ENCODE data around the gene GSS. TPM values are rescaled to one million over a fixed set of nuclear protein-coding genes. Genes with fewer than 3 reads are reported as not detected.

GSS gene
- total and polyA plus RNA-seq, 2 donors (not counting 1 experiment from before 2014, with no cell fraction given) = 55.3 to 71.3 TPM

GRCh38 chr20:34951652-34952051 is 4.0 kb downstream of the GSS start:
- H3K27me3 ChIP-seq (ENCODE audit: control insufficient read depth, insufficient read depth, low read length) = no peaks in the 10 kb centered on the region
- no peak for TF ChIP-seq CTCF (conservative IDR thresholded peaks at IDR 0.05 in 1 of 2, IDR thresholded peaks at IDR 0.05 in 1 of 2; ENCODE audit: low read depth in 1 of 2, low read length in 2 of 2)
- TF ChIP-seq EZH2 (IDR thresholded peaks at IDR 0.05; ENCODE audit: low read length, missing control alignments) = no peak
- no peak overlapping the region for H3K9ac ChIP-seq (ENCODE audit: insufficient read depth, low read length)
- H3K27ac ChIP-seq (ENCODE audit: insufficient read depth, low read length) = no peak overlapping the region
- no peaks in the 10 kb centered on the region for H3K36me3 ChIP-seq (ENCODE audit: control insufficient read depth, insufficient read depth, low read length)
- H2AFZ ChIP-seq (ENCODE audit: low read length) = no peak overlapping the region
- no peak overlapping the region for H3K4me2 ChIP-seq (ENCODE audit: extremely low read depth, insufficient read depth, low read length)
- peaks cover 5% of the 10 kb centered on the region for H3K4me1 ChIP-seq (ENCODE audit: control insufficient read depth, extremely low read depth, insufficient read depth, low read length)
- no peak overlapping the region for H3K4me3 ChIP-seq (replicated peaks in 1 of 4; ENCODE audit: control extremely low read depth in 1 of 4, insufficient read depth in 1 of 4, low read depth in 3 of 4, low read length in 4 of 4)
- peaks cover 7% of the 10 kb centered on the region for H3K79me2 ChIP-seq (ENCODE audit: control insufficient read depth, insufficient read depth, low read length)
- no peaks in the 10 kb centered on the region for H4K20me1 ChIP-seq (ENCODE audit: control insufficient read depth, extremely low read depth, insufficient read depth, low read length)
- H3K9me3 ChIP-seq (ENCODE audit: control insufficient read depth, insufficient read depth, low read depth, low read length) = no peaks in the 10 kb centered on the region
- no peak for DNase-seq (ENCODE audit: low read depth in 2 of 2)

GRCh38 chr20:34951252-34951651 is 4.4 kb downstream of the GSS start:
- no peak overlapping the region for H3K27ac ChIP-seq (ENCODE audit: insufficient read depth, low read length)
- H3K4me3 ChIP-seq (replicated peaks in 1 of 4; ENCODE audit: control extremely low read depth in 1 of 4, insufficient read depth in 1 of 4, low read depth in 3 of 4, low read length in 4 of 4) = no peak overlapping the region
- H3K9ac ChIP-seq (ENCODE audit: insufficient read depth, low read length) = no peak overlapping the region
- DNase-seq (ENCODE audit: low read depth in 2 of 2) = no peak
- no peaks in the 10 kb centered on the region for H4K20me1 ChIP-seq (ENCODE audit: control insufficient read depth, extremely low read depth, insufficient read depth, low read length)
- peaks cover 5% of the 10 kb centered on the region for H3K4me1 ChIP-seq (ENCODE audit: control insufficient read depth, extremely low read depth, insufficient read depth, low read length)
- H3K4me2 ChIP-seq (ENCODE audit: extremely low read depth, insufficient read depth, low read length) = no peak overlapping the region
- H3K36me3 ChIP-seq (ENCODE audit: control insufficient read depth, insufficient read depth, low read length) = no peaks in the 10 kb centered on the region
- TF ChIP-seq CTCF (conservative IDR thresholded peaks at IDR 0.05 in 1 of 2, IDR thresholded peaks at IDR 0.05 in 1 of 2; ENCODE audit: low read depth in 1 of 2, low read length in 2 of 2) = no peak
- TF ChIP-seq EZH2 (IDR thresholded peaks at IDR 0.05; ENCODE audit: low read length, missing control alignments) = no peak
- peaks cover 7% of the 10 kb centered on the region for H3K79me2 ChIP-seq (ENCODE audit: control insufficient read depth, insufficient read depth, low read length)
- H3K9me3 ChIP-seq (ENCODE audit: control insufficient read depth, insufficient read depth, low read depth, low read length) = no peaks in the 10 kb centered on the region
- no peak overlapping the region for H2AFZ ChIP-seq (ENCODE audit: low read length)
- H3K27me3 ChIP-seq (ENCODE audit: control insufficient read depth, insufficient read depth, low read length) = no peaks in the 10 kb centered on the region

GRCh38 chr20:34949120-34949519 is 6.5 kb downstream of the GSS start:
- Histone ChIP-seq H3K9ac (ENCODE audit: insufficient read depth, low read length) (no peak overlapping the region), H3K4me2 (ENCODE audit: extremely low read depth, insufficient read depth, low read length) (no peak overlapping the region), H2AFZ (ENCODE audit: low read length) (no peak overlapping the region), H3K4me1 (ENCODE audit: control insufficient read depth, extremely low read depth, insufficient read depth, low read length) (peaks cover 2% of the 10 kb centered on the region), H3K36me3 (ENCODE audit: control insufficient read depth, insufficient read depth, low read length) (peaks cover 4% of the 10 kb centered on the region), H4K20me1 (ENCODE audit: control insufficient read depth, extremely low read depth, insufficient read depth, low read length) (no peaks in the 10 kb centered on the region), H3K27ac (ENCODE audit: insufficient read depth, low read length) (no peak overlapping the region), H3K9me3 (ENCODE audit: control insufficient read depth, insufficient read depth, low read depth, low read length) (no peaks in the 10 kb centered on the region), H3K27me3 (ENCODE audit: control insufficient read depth, insufficient read depth, low read length) (no peaks in the 10 kb centered on the region), H3K4me3 (replicated peaks in 1 of 4; ENCODE audit: control extremely low read depth in 1 of 4, insufficient read depth in 1 of 4, low read depth in 3 of 4, low read length in 4 of 4) (no peak overlapping the region), H3K79me2 (ENCODE audit: control insufficient read depth, insufficient read depth, low read length) (peaks cover 3% of the 10 kb centered on the region)
- DNase-seq (ENCODE audit: low read depth in 2 of 2) = no peak
- TF ChIP-seq CTCF (conservative IDR thresholded peaks at IDR 0.05 in 1 of 2, IDR thresholded peaks at IDR 0.05 in 1 of 2; ENCODE audit: low read depth in 1 of 2, low read length in 2 of 2) (no peak), EZH2 (IDR thresholded peaks at IDR 0.05; ENCODE audit: low read length, missing control alignments) (no peak)
